ENCODE data around the gene RAB5B. TPM values are rescaled to one million over a fixed set of nuclear protein-coding genes. Genes with fewer than 3 reads are reported as not detected.

Gene RAB5B
- total RNA-seq, 1 experiment from 2014 or later = 61.0 TPM

GRCh38 chr12:56007564-56008559, 34.0 kb downstream of the RAB5B start:
- no peaks in the 10 kb centered on the region for H3K36me3 ChIP-seq
- DNase-seq = peak; percentile 60 to 64
- no peaks in the 10 kb centered on the region for H3K9me3 ChIP-seq (replicated peaks)
- peak overlapping the region; percentile 58 for H3K4me3 ChIP-seq
- no peaks in the 10 kb centered on the region for H3K27me3 ChIP-seq
- H3K27ac ChIP-seq = peak overlapping the region; percentile 33; the same call in 1 of the 2 replicates
- no peaks in the 10 kb centered on the region for H3K4me1 ChIP-seq

- Histone ChIP-seq H3K27ac (no peak overlapping the region), H3K27me3 (no peaks in the 10 kb centered on the region), H3K4me1 (no peaks in the 10 kb centered on the region), H3K9me3 (replicated peaks) (no peaks in the 10 kb centered on the region), H3K4me3 (no peak overlapping the region), H3K36me3 (no peaks in the 10 kb centered on the region)
- DNase-seq = no peak
These were observed 36.3 kb downstream of the RAB5B start for GRCh38 chr12:56010111-56010570.

GRCh38 chr12:56011509-56012090, 37.7 kb downstream of the RAB5B start:
- H3K27me3 ChIP-seq = no peaks in the 10 kb centered on the region
- H3K36me3 ChIP-seq = no peaks in the 10 kb centered on the region
- H3K4me1 ChIP-seq = no peaks in the 10 kb centered on the region
- no peaks in the 10 kb centered on the region for H3K9me3 ChIP-seq (replicated peaks)
- no peak overlapping the region for H3K4me3 ChIP-seq
- no peak for DNase-seq
- no peak overlapping the region for H3K27ac ChIP-seq

- no peak overlapping the region for H3K27ac ChIP-seq
- no peaks in the 10 kb centered on the region for H3K4me1 ChIP-seq
- H3K27me3 ChIP-seq = no peaks in the 10 kb centered on the region
- H3K4me3 ChIP-seq = no peak overlapping the region
- H3K9me3 ChIP-seq (replicated peaks) = no peaks in the 10 kb centered on the region
- H3K36me3 ChIP-seq = no peaks in the 10 kb centered on the region
- DNase-seq = no peak
These were observed 39.6 kb downstream of the RAB5B start for GRCh38 chr12:56013482-56013881.

- Histone ChIP-seq H3K4me1 (no peaks in the 10 kb centered on the region), H3K27me3 (no peaks in the 10 kb centered on the region), H3K36me3 (no peaks in the 10 kb centered on the region), H3K4me3 (no peak overlapping the region), H3K27ac (no peak overlapping the region), H3K9me3 (replicated peaks) (no peaks in the 10 kb centered on the region)
- no peak for DNase-seq
These were observed 40.3 kb downstream of the RAB5B start for GRCh38 chr12:56014205-56014604.

- Histone ChIP-seq H3K27ac (no peak overlapping the region), H3K4me1 (no peaks in the 10 kb centered on the region), H3K4me3 (no peak overlapping the region), H3K36me3 (no peaks in the 10 kb centered on the region), H3K9me3 (replicated peaks) (no peaks in the 10 kb centered on the region), H3K27me3 (no peaks in the 10 kb centered on the region)
- DNase-seq = no peak
These were observed 43.3 kb downstream of the RAB5B start for GRCh38 chr12:56017181-56017580.

GRCh38 chr12:56018356-56018755, 44.5 kb downstream of the RAB5B start:
- H3K4me1 ChIP-seq = no peaks in the 10 kb centered on the region

GRCh38 chr12:56020423-56021184, 46.7 kb downstream of the RAB5B start, which contains the start of gene IKZF4:
Gene IKZF4 (plus strand): TSS chr12:56021043. CDS start chr12:56021494, 451 bp downstream.
- Histone ChIP-seq H3K27ac (no peak within 1 kb of the TSS), H3K4me3 (no peak within 1 kb of the TSS), H3K36me3 (no peaks in the 10 kb centered on the region), H3K9me3 (replicated peaks) (no peaks in the 10 kb centered on the region), H3K27me3 (no peaks in the 10 kb centered on the region), H3K4me1 (no peaks in the 10 kb centered on the region)
- no peak for DNase-seq

More at GRCh38 chr12:56018356-56018755, 44.5 kb downstream of the RAB5B start:
- no peak for DNase-seq
- no peaks in the 10 kb centered on the region for H3K9me3 ChIP-seq (replicated peaks)
- H3K36me3 ChIP-seq = no peaks in the 10 kb centered on the region
- no peak overlapping the region for H3K27ac ChIP-seq
- H3K27me3 ChIP-seq = no peaks in the 10 kb centered on the region
- H3K4me3 ChIP-seq = no peak overlapping the region

GRCh38 chr12:56021889-56022497, 48.1 kb downstream of the RAB5B start:
- Histone ChIP-seq H3K36me3 (no peaks in the 10 kb centered on the region), H3K27me3 (no peaks in the 10 kb centered on the region), H3K4me3 (no peak overlapping the region), H3K9me3 (replicated peaks) (no peaks in the 10 kb centered on the region), H3K27ac (no peak overlapping the region), H3K4me1 (no peaks in the 10 kb centered on the region)
- no peak for DNase-seq

- peak in 1 of 2 experiments; percentile 51 for DNase-seq
- H3K4me3 ChIP-seq = no peak overlapping the region
These were observed 54.8 kb downstream of the RAB5B start for GRCh38 chr12:56028511-56029165.

GRCh38 chr12:56029166-56029519, 55.3 kb downstream of the RAB5B start:
- Histone ChIP-seq H3K27ac (no peak overlapping the region), H3K36me3 (0 out of 2 replicates have a peak, but pooled peaks cover 4% of the 10 kb centered on the region)
- DNase-seq = no peak

More at GRCh38 chr12:56028511-56029165, 54.8 kb downstream of the RAB5B start:
- Histone ChIP-seq H3K27me3 (no peaks in the 10 kb centered on the region), H3K9me3 (replicated peaks) (no peaks in the 10 kb centered on the region), H3K36me3 (0 out of 2 replicates have a peak, but pooled peaks cover 4% of the 10 kb centered on the region), H3K27ac (no peak overlapping the region), H3K4me1 (no peaks in the 10 kb centered on the region; the same call in 1 of the 2 replicates)

GRCh38 chr12:56029666-56030293, 55.9 kb downstream of the RAB5B start:
- Histone ChIP-seq H3K9me3 (replicated peaks) (no peaks in the 10 kb centered on the region), H3K4me1 (no peaks in the 10 kb centered on the region; the same call in 1 of the 2 replicates), H3K4me3 (no peak overlapping the region), H3K27me3 (no peaks in the 10 kb centered on the region), H3K27ac (no peak overlapping the region), H3K36me3 (0 out of 2 replicates have a peak, but pooled peaks cover 4% of the 10 kb centered on the region)
- peak; percentile 33 to 72 for DNase-seq

More at GRCh38 chr12:56029166-56029519, 55.3 kb downstream of the RAB5B start:
- Histone ChIP-seq H3K4me3 (no peak overlapping the region), H3K27me3 (no peaks in the 10 kb centered on the region), H3K9me3 (replicated peaks) (no peaks in the 10 kb centered on the region), H3K4me1 (no peaks in the 10 kb centered on the region; the same call in 1 of the 2 replicates)

- no peak overlapping the region for H3K4me3 ChIP-seq
- H3K36me3 ChIP-seq = 0 out of 2 replicates have a peak, but pooled peaks cover 4% of the 10 kb centered on the region
- H3K9me3 ChIP-seq (replicated peaks) = no peaks in the 10 kb centered on the region
- no peak for DNase-seq
- H3K27me3 ChIP-seq = no peaks in the 10 kb centered on the region
- H3K27ac ChIP-seq = no peak overlapping the region
- no peaks in the 10 kb centered on the region; the same call in 1 of the 2 replicates for H3K4me1 ChIP-seq
These were observed 58.1 kb downstream of the RAB5B start for GRCh38 chr12:56031987-56032386.
